NCI-H460 (cell line): ENCODE measurements around the gene CFHR3. TPM values are rescaled to one million over a fixed set of nuclear protein-coding genes. Genes with fewer than 3 reads are reported as not detected.
"Not testable (repeated sequence)": the region's sequence is repeated elsewhere in the genome, so short reads cannot be mapped to it uniquely, and the experiment has no call there.

Experiments used
- DNase-seq: peaks from one replicate; pipeline ENCODE4 v3.0.0-alpha.2; 2016; ENCODE audit warnings: low read depth; ENCODE audit errors: extremely low read depth
- polyA plus RNA-seq: library from polyadenylated mRNA; depleted of rRNA; stranded (reverse); fragments of >200 nt; gene quantifications from 2 replicates; pipeline ENCODE4 v1.2.3, GENCODE V29; 2014; cell fraction: nucleus; rRNA removed
- total RNA-seq: library from RNA; depleted of rRNA; stranded (reverse); fragments of >200 nt; shearing (Covaris generic); gene quantifications from 2 replicates; pipeline ENCODE4 v1.2.3, GENCODE V29; 2014; rRNA removed

Gene CFHR3
- 3.6 and 5.0 TPM in 2 replicates for total RNA-seq
- 1.5 and 7.5 TPM in 2 replicates for polyA plus RNA-seq

DNA sequence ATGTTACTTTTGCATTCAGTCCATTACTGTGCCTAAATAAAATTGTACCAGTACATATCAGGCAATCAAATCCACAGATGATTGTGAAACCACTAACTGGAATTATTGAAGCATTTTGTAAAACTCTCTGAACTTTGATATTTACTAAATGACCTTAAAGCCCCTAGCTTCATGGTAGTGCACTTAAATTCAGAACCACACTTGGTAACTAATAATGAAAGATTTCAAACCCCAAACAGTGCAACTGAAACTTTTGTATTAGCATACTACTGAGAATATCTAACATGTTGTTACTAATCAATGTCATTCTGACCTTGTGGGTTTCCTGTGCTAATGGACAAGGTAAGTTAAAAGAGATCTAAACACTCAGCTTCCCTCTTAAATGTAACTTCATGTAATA lies at the start of gene CFHR3:
CFHR3 (plus strand) TSS at position 238 of the 400 bp plus-strand sequence; CDS start at position 285, 47 bp downstream.
- no peak for DNase-seq

GRCh38 chr1:196732526-196732925 lies 42.1 kb upstream of the CFHR3 start:
- no peak for DNase-seq

- DNase-seq, result no peak
Measured at GRCh38 chr1:196733091-196733970, 41.3 kb upstream of the CFHR3 start.

DNA sequence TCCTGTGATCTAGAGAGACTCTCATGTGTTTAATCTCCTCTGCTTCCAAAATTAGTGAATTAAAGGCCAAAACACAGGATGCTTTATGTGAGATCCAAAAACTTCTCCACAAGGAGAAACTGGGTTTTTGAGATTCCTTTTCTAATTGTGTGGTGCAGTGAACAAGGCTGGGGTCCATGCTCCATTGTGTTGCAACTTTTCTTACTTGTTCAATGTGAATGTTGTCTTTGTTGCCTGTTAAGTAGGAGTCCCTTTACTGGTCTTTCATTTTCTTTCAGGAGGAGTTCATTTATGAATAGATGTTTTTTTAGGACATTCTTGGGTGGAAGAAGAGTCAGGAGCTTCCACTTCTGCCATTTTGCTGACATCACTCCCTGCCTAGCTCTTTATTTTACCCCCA lies 40.6 kb upstream of the CFHR3 start:
- DNase-seq, result no peak

- no peak for DNase-seq
Measured at GRCh38 chr1:196734460-196734859, 40.2 kb upstream of the CFHR3 start.

DNA sequence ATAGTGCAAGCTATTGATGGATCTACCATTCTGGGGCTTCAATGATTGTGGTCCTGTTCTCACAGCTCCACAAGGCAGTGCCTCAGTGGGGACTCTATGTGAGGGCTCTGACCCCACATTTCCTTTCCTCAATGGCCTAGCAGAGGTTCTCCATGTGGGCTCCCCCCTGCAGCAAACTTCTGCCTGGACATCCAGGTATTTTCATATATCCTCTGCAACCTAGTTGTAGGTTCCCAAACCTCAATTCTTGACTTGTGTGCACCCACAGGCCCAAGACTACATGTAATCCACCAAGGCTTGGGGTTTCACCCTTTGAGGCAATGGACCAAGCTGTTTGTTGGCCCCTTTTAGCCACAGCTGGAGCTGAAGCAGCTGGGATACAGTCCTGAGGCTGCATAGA lies 35.9 kb upstream of the CFHR3 start:
- DNase-seq, result no peak

- peak; percentile 54 for DNase-seq
Measured at GRCh38 chr1:196743244-196743643, 31.4 kb upstream of the CFHR3 start.

DNA sequence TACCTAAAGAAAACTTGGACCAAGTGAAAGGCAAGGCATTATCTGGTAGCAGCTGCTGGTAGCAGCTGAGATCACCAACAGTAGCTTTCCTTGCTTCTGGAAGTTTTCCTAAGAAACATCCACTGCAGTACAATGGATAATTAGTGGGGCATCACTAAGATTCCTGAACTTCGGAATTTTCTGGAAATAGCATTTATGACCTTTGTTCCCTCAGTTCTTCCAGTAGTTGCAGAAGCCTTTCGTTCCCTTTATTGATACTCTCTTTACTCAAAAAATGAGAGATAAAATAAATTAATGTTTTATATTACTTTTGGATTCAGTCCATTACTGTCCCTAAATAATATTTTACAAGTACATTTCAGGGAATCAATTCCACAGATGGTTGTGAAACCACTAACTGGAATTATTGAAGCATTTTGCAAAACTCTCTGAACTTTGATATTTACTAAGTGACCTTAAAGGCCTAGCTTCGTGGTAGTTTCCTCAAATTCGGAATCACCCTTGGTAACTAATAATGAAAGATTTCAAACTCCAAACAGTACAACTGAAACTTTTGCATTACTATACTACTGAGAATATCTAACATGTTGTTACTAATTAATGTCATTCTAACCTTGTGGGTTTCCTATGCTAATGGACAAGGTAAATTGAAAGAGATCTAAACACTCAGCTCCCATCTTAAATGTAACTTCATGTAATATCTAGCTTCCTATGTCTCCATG lies 9.5 kb upstream of the CFHR3 start:
- DNase-seq, result not testable (repeated sequence)

DNA sequence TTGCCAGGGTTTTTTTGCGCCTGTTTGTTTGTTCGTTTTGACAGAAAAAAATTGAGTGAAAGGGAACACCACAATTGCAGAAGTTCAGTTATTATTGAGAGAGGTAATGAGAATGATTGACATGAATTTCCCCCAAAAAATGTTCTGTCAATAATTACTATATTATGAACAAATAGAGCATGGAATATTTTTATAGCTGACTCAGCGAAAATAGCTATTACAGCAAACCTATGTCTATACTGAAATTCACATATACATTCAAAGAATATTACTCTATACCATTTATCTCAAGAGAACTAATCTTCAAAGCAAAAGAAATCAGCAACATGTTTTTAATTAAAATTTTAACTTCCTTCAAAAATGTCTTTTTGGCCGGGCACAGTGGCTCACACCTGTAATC lies 4.8 kb upstream of the CFHR3 start:
- not testable (repeated sequence) for DNase-seq

DNA sequence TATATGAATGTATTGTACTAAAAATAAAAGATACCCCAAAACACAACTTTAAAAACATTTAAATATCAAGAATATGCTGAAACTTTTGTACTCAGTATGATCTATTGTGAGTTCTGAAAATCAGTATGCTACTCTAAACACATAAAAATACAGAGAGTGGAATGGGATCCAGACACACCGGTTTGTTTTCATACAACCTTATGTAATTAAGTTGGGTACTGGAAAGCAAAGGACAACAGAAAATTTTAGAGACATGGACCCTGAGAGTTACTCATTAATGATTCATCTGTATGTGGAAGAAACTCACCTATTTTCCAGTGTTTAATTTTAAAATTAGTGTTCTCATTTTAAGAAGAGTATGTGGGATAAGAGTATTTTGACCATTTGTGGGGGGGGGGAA lies 927 bp upstream of the CFHR3 start:
- no peak for DNase-seq

DNA sequence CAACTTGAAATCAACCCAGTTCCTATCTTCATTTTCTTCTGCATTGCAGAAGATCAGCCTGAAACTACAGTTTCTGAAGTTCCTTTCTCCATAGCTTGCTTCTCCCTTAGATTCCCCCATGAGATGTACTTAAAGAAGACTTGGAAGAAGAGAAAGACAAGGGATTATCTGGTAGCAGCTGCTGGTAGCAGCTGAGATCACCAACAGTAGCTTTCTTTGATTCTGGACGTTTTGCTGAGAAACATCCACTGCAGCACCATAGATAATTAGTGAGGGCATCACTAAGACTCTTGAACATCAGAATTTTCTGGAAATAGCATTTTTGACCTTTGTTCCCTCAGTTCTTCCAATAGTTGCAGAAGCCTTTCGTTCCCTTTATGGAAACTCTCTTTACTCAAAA lies 465 bp upstream of the CFHR3 start:
- no peak for DNase-seq

- DNase-seq, result no peak
Measured at GRCh38 chr1:196777603-196778002, 3.0 kb downstream of the CFHR3 start.

DNA sequence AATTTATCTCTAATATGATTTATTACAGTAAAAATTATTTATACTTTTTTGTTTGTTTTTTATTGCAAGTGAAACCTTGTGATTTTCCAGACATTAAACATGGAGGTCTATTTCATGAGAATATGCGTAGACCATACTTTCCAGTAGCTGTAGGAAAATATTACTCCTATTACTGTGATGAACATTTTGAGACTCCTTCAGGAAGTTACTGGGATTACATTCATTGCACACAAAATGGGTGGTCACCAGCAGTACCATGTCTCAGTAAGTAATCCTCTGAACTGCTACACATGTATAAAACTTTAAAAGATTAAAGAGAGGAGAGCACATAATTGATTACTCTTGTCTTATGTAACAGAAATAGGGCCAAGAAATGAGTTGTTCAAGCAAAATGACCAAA lies 4.5 kb downstream of the CFHR3 start:
- no peak for DNase-seq

DNA sequence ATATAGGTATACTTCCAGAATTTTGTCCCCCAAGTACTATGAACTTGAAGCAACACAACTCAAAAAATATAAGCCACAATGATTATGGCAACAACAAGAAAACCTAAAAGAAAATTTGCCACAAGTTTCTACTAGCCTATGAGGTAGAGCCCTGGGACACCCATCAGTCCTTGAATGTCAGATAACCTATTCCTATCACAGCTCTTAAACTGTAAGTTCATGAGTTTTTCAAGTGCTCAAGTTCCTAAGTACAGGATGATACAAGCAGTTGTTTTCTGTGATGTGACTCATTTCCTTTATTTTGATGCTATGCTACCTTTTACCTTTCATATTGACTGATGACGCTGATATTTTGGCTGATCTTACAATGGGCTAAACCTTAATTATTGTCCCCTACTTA lies 16.6 kb downstream of the CFHR3 start:
- not testable (repeated sequence) for DNase-seq

DNA sequence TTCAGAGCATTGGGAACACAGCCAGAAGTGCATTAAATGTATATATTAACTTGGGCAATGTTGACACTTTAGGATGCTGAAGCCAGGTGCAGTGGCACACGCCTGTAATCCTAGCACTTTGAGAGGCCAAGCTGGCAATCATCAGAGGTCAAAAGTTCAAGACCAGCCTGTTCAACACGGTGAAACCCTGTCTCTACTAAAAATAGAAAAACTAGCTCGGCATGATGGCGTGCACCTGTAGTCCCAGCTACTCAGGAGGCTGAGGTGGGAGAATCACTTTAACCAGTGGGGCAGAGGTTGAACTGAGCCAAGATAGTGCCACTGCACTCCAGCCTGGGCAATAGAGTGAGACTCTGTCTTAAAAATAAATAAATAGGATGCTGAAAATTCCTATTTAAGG lies 19.5 kb downstream of the CFHR3 start:
- DNase-seq, result not testable (repeated sequence)

GRCh38 chr1:196797891-196798290 lies 23.3 kb downstream of the CFHR3 start:
- DNase-seq, result no peak

DNA sequence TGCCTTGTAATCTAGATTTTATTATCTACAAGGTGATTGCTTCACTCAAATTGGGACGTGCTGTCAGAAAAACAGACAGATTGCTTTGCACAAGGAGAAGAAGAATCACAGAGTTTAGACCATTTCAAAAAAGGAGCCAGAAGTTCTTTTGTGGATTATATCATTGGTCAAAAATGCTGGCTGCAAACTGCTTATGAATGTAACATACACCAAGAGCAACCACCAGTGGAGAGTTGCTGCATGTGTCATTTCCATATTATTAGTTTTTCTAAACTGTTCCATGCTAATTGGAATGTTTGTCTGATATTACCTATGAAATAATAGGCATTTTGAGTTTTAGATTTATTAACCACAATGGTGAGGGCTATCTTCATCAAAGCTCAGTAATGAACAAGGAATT lies 27.3 kb downstream of the CFHR3 start:
- not testable (repeated sequence) for DNase-seq

GRCh38 chr1:196808529-196809235 lies 34.0 kb downstream of the CFHR3 start:
- DNase-seq, result no peak

GRCh38 chr1:196817442-196817841 lies 42.8 kb downstream of the CFHR3 start:
- not testable (repeated sequence) for DNase-seq

DNA sequence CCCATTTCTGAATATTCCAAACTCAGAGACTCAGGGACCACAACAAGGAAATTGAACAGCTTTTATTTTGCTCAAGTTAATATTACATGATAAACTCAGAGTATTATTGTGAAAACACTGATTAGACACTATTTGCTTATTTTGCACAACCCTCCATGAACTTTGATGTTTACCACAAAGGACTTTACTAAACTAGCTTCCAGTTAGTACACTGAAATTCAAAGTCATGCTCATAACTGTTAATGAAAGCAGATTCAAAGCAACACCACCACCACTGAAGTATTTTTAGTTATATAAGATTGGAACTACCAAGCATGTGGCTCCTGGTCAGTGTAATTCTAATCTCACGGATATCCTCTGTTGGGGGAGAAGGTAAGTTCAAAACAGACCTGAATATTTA lies 44.9 kb downstream of the CFHR3 start, which contains the start of gene CFHR1:
CFHR1 (plus strand) TSS at position 201 of the 400 bp plus-strand sequence; CDS start at position 315, 114 bp downstream.
- not testable (repeated sequence) for DNase-seq

DNA sequence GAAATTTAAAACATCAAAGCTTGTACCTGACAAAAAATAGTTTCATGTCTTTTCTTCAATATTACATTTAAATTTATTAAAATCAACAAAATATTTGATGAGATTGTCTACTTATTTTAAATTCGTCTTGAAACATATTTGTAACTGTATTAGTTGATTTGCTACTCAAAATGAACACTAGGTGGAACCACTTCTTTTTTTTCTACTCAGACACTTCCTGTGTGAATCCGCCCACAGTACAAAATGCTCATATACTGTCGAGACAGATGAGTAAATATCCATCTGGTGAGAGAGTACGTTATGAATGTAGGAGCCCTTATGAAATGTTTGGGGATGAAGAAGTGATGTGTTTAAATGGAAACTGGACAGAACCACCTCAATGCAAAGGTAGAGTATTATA lies 53.2 kb downstream of the CFHR3 start:
- DNase-seq, result peak; percentile 56
